ENCODE data around the gene FOXN1.
A peak's percentile ranks its signal among the peaks of the same experiment; 100 is the strongest.

The FOXN1 gene

GRCh38 chr17:28478712-28479615 lies 27.2 kb upstream of the FOXN1 start:
- no peak for DNase-seq

GRCh38 chr17:28480278-28480677 lies 25.9 kb upstream of the FOXN1 start:
- no peak for DNase-seq

- DNase-seq: no peak
Measured at GRCh38 chr17:28480799-28481571, 25.2 kb upstream of the FOXN1 start.

GRCh38 chr17:28482551-28483199 lies 23.5 kb upstream of the FOXN1 start:
- DNase-seq: no peak

- DNase-seq: no peak
Measured at GRCh38 chr17:28484296-28484695, 21.9 kb upstream of the FOXN1 start.

- DNase-seq: no peak
Measured at GRCh38 chr17:28485049-28485448, 21.1 kb upstream of the FOXN1 start.

- no peak for DNase-seq
Measured at GRCh38 chr17:28487881-28488532, 18.1 kb upstream of the FOXN1 start.

GRCh38 chr17:28488533-28489276 lies 17.4 kb upstream of the FOXN1 start:
- no peak for DNase-seq

- no peak for DNase-seq
Measured at GRCh38 chr17:28491286-28491685, 14.9 kb upstream of the FOXN1 start.

GRCh38 chr17:28491860-28492259 lies 14.3 kb upstream of the FOXN1 start:
- DNase-seq: no peak

- DNase-seq: no peak
Measured at GRCh38 chr17:28492352-28493310, 13.5 kb upstream of the FOXN1 start.

- no peak for DNase-seq
Measured at GRCh38 chr17:28493460-28493859, 12.7 kb upstream of the FOXN1 start.

GRCh38 chr17:28494445-28495188 lies 11.5 kb upstream of the FOXN1 start:
- DNase-seq: peak; percentile 38

GRCh38 chr17:28495635-28496034 lies 10.5 kb upstream of the FOXN1 start:
- DNase-seq: no peak

- DNase-seq: no peak
Measured at GRCh38 chr17:28497931-28498330, 8.2 kb upstream of the FOXN1 start.

GRCh38 chr17:28498652-28499363 lies 7.3 kb upstream of the FOXN1 start:
- DNase-seq: no peak

GRCh38 chr17:28499364-28499664 lies 6.8 kb upstream of the FOXN1 start:
- DNase-seq: no peak

GRCh38 chr17:28499684-28500357 lies 6.3 kb upstream of the FOXN1 start:
- DNase-seq: no peak

- DNase-seq: no peak
Measured at GRCh38 chr17:28500712-28501379, 5.3 kb upstream of the FOXN1 start.
